K562 (cell line): ENCODE data around the gene FNDC1. TPM values are rescaled to one million over a fixed set of nuclear protein-coding genes. Genes with fewer than 3 reads are reported as not detected.

Experiments
- ATAC-seq: fragments of 200-7000 bp; cut with Tn5 transposase; 3 replicates; pipeline ENCODE4 v1.9.1; 2020; ENCODE audit warnings: moderate library complexity
- BruUV-seq: library from RNA; stranded (reverse); fragments of 400-500 nt; replicated peaks from 2 replicates; lab custom pipeline; 2021; lab: Mats Ljungman, UMichigan
- CTCF ChIA-PET: fragments of 300-600 bp; formaldehyde crosslinking; extraction: SDS; loops from one replicate; lab custom pipeline; 2021; ENCODE audit warnings: low intra/inter-chr PET ratio; lab: Yijun Ruan, JAX
- POLR2A ChIA-PET: fragments of 300-600, 350-650 bp; sonication (Branson Sonifier 250); formaldehyde crosslinking; extraction: SDS; loops from one replicate; lab custom pipeline; 2021; ENCODE audit warnings: antibody characterized with exemption, inconsistent platforms; lab: Yijun Ruan, JAX
- DNase-seq, 4 experiments: peaks; one replicate each; pipeline versions ENCODE4 v3.0.0 to v3.0.0-alpha.2; 2011 to 2018; ENCODE audit warnings: low spot score in 3 of 4, mixed read lengths in 3 of 4; ENCODE audit errors: extremely low read depth in 1 of 4
- FAIRE-seq: peaks from 2 replicates; lab custom pipeline; 2011; peaks lifted over from hg19 to GRCh38; lab: Jason Lieb, UNC
- H2AFZ ChIP-seq: 2 replicates; pipeline ENCODE4 v1.6.0; 2011; ENCODE audit warnings: low read depth, low read length, control low read depth, inconsistent platforms
- H3K27ac ChIP-seq: fragments of 200-600 bp; 3 replicates; pipeline ENCODE4 v1.8.0; 2011; ENCODE audit warnings: low read depth, mild to moderate bottlenecking, control low read depth, inconsistent platforms, low read length, moderate library complexity, mixed read lengths; ENCODE audit errors: extremely low read depth
- H3K27me3 ChIP-seq, 2 experiments: fragments of 300-600 bp in 1 of 2; 2 replicates in 1 of 2; 3 replicates in 1 of 2; pipeline versions ENCODE4 v1.6.0 to v1.8.0; 2011; ENCODE audit warnings: inconsistent platforms in 2 of 2, low read length in 2 of 2, mild to moderate bottlenecking in 1 of 2, mixed read lengths in 1 of 2, moderate library complexity in 1 of 2; ENCODE audit not compliant: control insufficient read depth in 2 of 2, insufficient read depth in 2 of 2
- H3K36me3 ChIP-seq: fragments of 300-600 bp; 3 replicates; pipeline ENCODE4 v1.8.0; 2011; ENCODE audit warnings: mild to moderate bottlenecking, low read length, inconsistent platforms; ENCODE audit not compliant: control insufficient read depth, insufficient read depth
- H3K4me1 ChIP-seq, 2 experiments: fragments of 200-600 bp in 1 of 2; replicated peaks in 1 of 2; 2 replicates in 1 of 2; 3 replicates in 1 of 2; pipeline versions ENCODE4 v1.5.1 to v1.8.0; 2011; ENCODE audit warnings: inconsistent platforms in 2 of 2, low read length in 2 of 2, mild to moderate bottlenecking in 1 of 2, mixed read lengths in 1 of 2, moderate library complexity in 1 of 2; ENCODE audit not compliant: control insufficient read depth in 2 of 2, insufficient read depth in 2 of 2
- H3K4me2 ChIP-seq: 2 replicates; pipeline ENCODE4 v1.6.1; 2011; ENCODE audit warnings: low read length, control low read depth, inconsistent platforms, mixed read lengths; ENCODE audit not compliant: insufficient read depth
- H3K4me3 ChIP-seq: fragments of 200-600 bp; sonication (generic), shearing (Covaris generic); 2 replicates; pipeline ENCODE4 v1.5.1; 2016; ENCODE audit warnings: control low read depth, inconsistent platforms
- H3K79me2 ChIP-seq: fragments of 200-600 bp; 3 replicates; pipeline ENCODE4 v1.8.0; 2011; ENCODE audit warnings: low read length, inconsistent platforms; ENCODE audit not compliant: control insufficient read depth, insufficient read depth
- H3K9ac ChIP-seq, 2 experiments: 2 replicates each; pipeline versions ENCODE4 v1.6.0 to v1.6.1; 2011; ENCODE audit warnings: low read depth in 2 of 2, low read length in 2 of 2, control low read depth in 1 of 2, inconsistent platforms in 1 of 2, mild to moderate bottlenecking in 1 of 2, mixed read lengths in 1 of 2; ENCODE audit not compliant: insufficient read depth in 1 of 2
- H3K9me1 ChIP-seq: one replicate; pipeline ENCODE4 v1.6.0; 2011; ENCODE audit warnings: inconsistent platforms, mild to moderate bottlenecking, low read length, moderate library complexity; ENCODE audit not compliant: control insufficient read depth, insufficient read depth
- H3K9me3 ChIP-seq: replicated peaks from 2 replicates; pipeline ENCODE4 v1.5.1; 2011; ENCODE audit warnings: low read depth, low read length, inconsistent platforms; ENCODE audit not compliant: control insufficient read depth, insufficient read depth
- H4K20me1 ChIP-seq: replicated peaks from 2 replicates; pipeline ENCODE4 v1.6.1; 2011; ENCODE audit warnings: low read length, inconsistent platforms, mixed read lengths; ENCODE audit not compliant: control insufficient read depth, insufficient read depth
- CBX5 ChIP-seq: IDR thresholded peaks from 2 replicates; pipeline ENCODE4 v1.6.1; 2014; ENCODE audit warnings: low read depth, borderline replicate concordance
- ELF4 ChIP-seq: fragments of 450-650 bp; formaldehyde crosslinking; IDR thresholded peaks from 2 replicates; pipeline ENCODE4 v1.4.0; 2022; ENCODE audit warnings: missing genetic modification characterization
- EZH2 ChIP-seq: IDR thresholded peaks from 2 replicates; pipeline ENCODE4 v1.6.1; 2012; ENCODE audit warnings: low read depth, mild to moderate bottlenecking, inconsistent platforms, low read length, borderline replicate concordance
- JUN ChIP-seq, 2 experiments: sonication (generic) in 1 of 2; formaldehyde crosslinking in 1 of 2; IDR thresholded peaks; 2 replicates each; pipeline versions ENCODE4 v1.6.1 to v1.8.0; 2012 to 2022; ENCODE audit warnings: borderline replicate concordance in 2 of 2, mild to moderate bottlenecking in 2 of 2, improper control_type of control experiment in 1 of 2, low read depth in 1 of 2, low read length in 1 of 2, missing genetic modification reagents in 1 of 2
- MAFF ChIP-seq: IDR thresholded peaks from 2 replicates; pipeline ENCODE4 v1.6.1; 2012; ENCODE audit warnings: low read length, improper control_type of control experiment
- ZNF785 ChIP-seq: fragments of 250-450 bp; sonication (Bioruptor Pico); IDR thresholded peaks from 2 replicates; pipeline ENCODE4 v1.4.0; 2020; ENCODE audit warnings: mild to moderate bottlenecking
- WGBS: fragments of 100-300 bp; shearing (Covaris generic); methylation state at CpG from one replicate; pipeline ENCODE4 v1.1.6; 2016; ENCODE audit warnings: low coverage, mixed read lengths; ENCODE audit not compliant: insufficient coverage; ENCODE audit errors: missing lambda C conversion rate; 5-methylcytosine and 5-hydroxymethylcytosine counted together
- in situ Hi-C: fragments of 300-500 bp; cut with MboI; formaldehyde crosslinking; loops from 4 replicates; pipeline ENCODE4 v1.15.0; 2018; ENCODE audit warnings: inconsistent platforms, mixed read lengths
- intact Hi-C: fragments of 100-400 bp; cut with micrococcal nuclease; formaldehyde crosslinking; loops from 2 replicates; pipeline ENCODE4 v1.14.2; 2022
- polyA plus RNA-seq, 8 experiments: library from polyadenylated mRNA; depleted of rRNA in 4 of 8; stranded (reverse) in 5 of 8; unstranded in 3 of 8; fragments of >200 nt; fragmentation: Nextera tagmentation in 2 of 8; fragmentation: Illumina TruSeq in 1 of 8; extraction: Ambion mirVana in 2 of 8; extraction: Trizol in 1 of 8; gene quantifications; 2 replicates each; pipeline versions ENCODE4 v1.2.1 to v1.2.3, GENCODE V29; 2011 to 2014; ENCODE audit warnings: inconsistent platforms in 1 of 8, missing spikeins in 1 of 8
- total RNA-seq, 7 experiments: library from RNA; depleted of rRNA in 6 of 7; stranded (reverse); fragments of >200 nt in 6 of 7; fragmentation: Illumina TruSeq in 2 of 7; extraction: Trizol in 2 of 7; gene quantifications; 2 replicates each; pipeline versions ENCODE4 v1.2.1 to v1.2.3, GENCODE V29; 2011 to 2021; ENCODE audit warnings: low replicate concordance in 1 of 7
- TF ChIP-seq, protein P1 (sequence below): fragments of 450-650 bp; formaldehyde crosslinking; IDR thresholded peaks from 2 replicates; pipeline ENCODE4 v1.4.0; 2020; ENCODE audit warnings: mild to moderate bottlenecking

FNDC1 gene
- total and polyA plus RNA-seq, 9 of the 15 experiments (the other 6 are each of a cell fraction or from before 2014, with no cell fraction given), result not detected

DNA sequence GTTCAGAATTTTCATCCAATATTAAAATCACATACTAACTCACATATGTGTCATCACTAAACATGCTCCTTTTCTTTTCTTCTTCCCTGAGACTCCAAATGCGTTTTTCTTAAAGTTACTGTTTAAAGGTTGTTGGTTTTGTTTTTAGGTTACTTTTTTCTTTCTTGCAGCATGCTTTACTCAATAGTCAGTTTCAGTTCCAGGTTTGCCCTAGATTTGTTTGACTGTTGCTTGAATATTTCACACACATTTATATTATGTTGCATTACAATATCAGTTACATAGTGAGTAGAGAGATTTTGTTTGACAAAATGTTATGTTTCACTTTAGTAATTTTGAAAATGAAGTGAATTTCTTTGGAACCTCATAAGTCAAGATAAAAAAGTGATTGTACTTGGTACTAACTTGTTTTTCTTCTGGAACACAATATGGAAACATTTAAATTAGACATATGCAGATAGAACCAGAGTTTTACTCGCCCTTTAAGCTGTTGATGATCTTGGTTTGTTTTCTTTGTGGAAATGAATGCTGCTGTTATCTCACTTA lies 27.3 kb downstream of the FNDC1 start:
- Histone ChIP-seq H3K4me3 (no peak overlapping the region), H3K27me3 (peaks cover 8% of the 10 kb centered on the region in 2 experiments; a peak in 4 of 5 replicates), H4K20me1 (no peaks in the 10 kb centered on the region), H3K9me1 (no peaks in the 10 kb centered on the region), H3K36me3 (no peaks in the 10 kb centered on the region), H3K27ac (no peak overlapping the region), H3K9ac (no peak overlapping the region)
- no TSS peak for BruUV-seq
- intact Hi-C loops, result no loop called here
- POLR2A ChIA-PET, result no interaction called here
- FAIRE-seq (no peak), DNase-seq (no peak)
- no peak for TF ChIP-seq ELF4 (CRISPR knock-in tag)
- TF ChIP-seq EZH2, result no peak
- no peak for TF ChIP-seq MAFF
- TF ChIP-seq, protein P1, sequence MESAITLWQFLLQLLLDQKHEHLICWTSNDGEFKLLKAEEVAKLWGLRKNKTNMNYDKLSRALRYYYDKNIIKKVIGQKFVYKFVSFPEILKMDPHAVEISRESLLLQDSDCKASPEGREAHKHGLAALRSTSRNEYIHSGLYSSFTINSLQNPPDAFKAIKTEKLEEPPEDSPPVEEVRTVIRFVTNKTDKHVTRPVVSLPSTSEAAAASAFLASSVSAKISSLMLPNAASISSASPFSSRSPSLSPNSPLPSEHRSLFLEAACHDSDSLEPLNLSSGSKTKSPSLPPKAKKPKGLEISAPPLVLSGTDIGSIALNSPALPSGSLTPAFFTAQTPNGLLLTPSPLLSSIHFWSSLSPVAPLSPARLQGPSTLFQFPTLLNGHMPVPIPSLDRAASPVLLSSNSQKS, result no peak
- no peak for TF ChIP-seq CBX5
- TF ChIP-seq, all 486 proteins: peak for 0
- in situ Hi-C loops, result no loop called here
- no peak for ATAC-seq
- H3K4me2 ChIP-seq, result no peak overlapping the region
- H2AFZ ChIP-seq, result no peak overlapping the region
- 0% methylated on average over 2 of the region's 2 CpGs for WGBS
- CTCF ChIA-PET, result no interaction called here
- H3K4me1 ChIP-seq, result no peaks in the 10 kb centered on the region
- H3K9me3 ChIP-seq, result no peaks in the 10 kb centered on the region
- H3K79me2 ChIP-seq, result no peaks in the 10 kb centered on the region

- Histone ChIP-seq H3K9me3 (no peaks in the 10 kb centered on the region), H3K79me2 (no peaks in the 10 kb centered on the region), H3K4me1 (no peaks in the 10 kb centered on the region), H3K9me1 (no peaks in the 10 kb centered on the region), H4K20me1 (no peaks in the 10 kb centered on the region), H3K4me3 (no peak overlapping the region)
- ATAC-seq (no peak), FAIRE-seq (no peak)
- POLR2A ChIA-PET, result no interaction called here
- in situ Hi-C loops, result no loop called here
- WGBS, result under 1% methylated on average over 7 of the region's 7 CpGs
- no peak for TF ChIP-seq JUN (IDR thresholded peaks at IDR 0.05; ENCODE audit: borderline replicate concordance, low read depth, low read length)
- no peak for TF ChIP-seq JUN (CRISPR knock-in tag; IDR thresholded peaks at IDR 0.05; ENCODE audit: borderline replicate concordance)
- no peak for TF ChIP-seq ZNF785 (CRISPR knock-in tag)
- TF ChIP-seq, all 486 proteins: peak for 0
- no peak overlapping the region for H3K9ac ChIP-seq
- BruUV-seq, result no TSS peak
- no peak overlapping the region for H3K4me2 ChIP-seq
- CTCF ChIA-PET, result no interaction called here
- no peak for DNase-seq
- H3K36me3 ChIP-seq, result no peaks in the 10 kb centered on the region
- H3K27ac ChIP-seq, result no peak overlapping the region
- intact Hi-C loops, result no loop called here
- H2AFZ ChIP-seq, result no peak overlapping the region
- peaks cover 8% of the 10 kb centered on the region in 2 experiments; a peak in 4 of 5 replicates for H3K27me3 ChIP-seq
Measured at GRCh38 chr6:159197251-159197650, 28.1 kb downstream of the FNDC1 start.
